ENCODE data around the gene MAP1B. TPM values are rescaled to one million over a fixed set of nuclear protein-coding genes. Genes with fewer than 3 reads are reported as not detected.

MAP1B gene
- total RNA-seq, 4 donors from 2014 or later: 38.9 to 57.5 (median 44.4) TPM

GRCh38 chr5:72121780-72122445, 14.6 kb downstream of the MAP1B start:
- Histone ChIP-seq H3K36me3 (no peaks in the 10 kb centered on the region), H3K9me3 (no peaks in the 10 kb centered on the region), H3K27me3 (peaks cover 7% of the 10 kb centered on the region), H3K4me3 (no peak overlapping the region), H3K4me1 (no peaks in the 10 kb centered on the region), H3K27ac (no peak overlapping the region)
- intact Hi-C loops (cut with DNase I; ENCODE audit: low total_unique reads): no loop called here
- DNase-seq: no peak
- WGBS, 2 donors (ENCODE audit: low coverage in 1 of 2): 74 to 76% methylated on average over 8 to 12 of the region's 12 CpGs
- in situ Hi-C loops (cut with MboI; ENCODE audit: low pct_ligation_motif_present in 1 of 4, low pct_unique_long_range_greater_than_20kb in 1 of 4, low sequenced_read_pairs in 3 of 4): no loop called here
- TF ChIP-seq POLR2AphosphoS5 (IDR thresholded peaks at IDR 0.05) (no peak), POLR2A (IDR thresholded peaks at IDR 0.05) (no peak), CTCF (IDR thresholded peaks at IDR 0.05) (no peak), EP300 (IDR thresholded peaks at IDR 0.05; ENCODE audit: low read depth) (no peak)

DNA sequence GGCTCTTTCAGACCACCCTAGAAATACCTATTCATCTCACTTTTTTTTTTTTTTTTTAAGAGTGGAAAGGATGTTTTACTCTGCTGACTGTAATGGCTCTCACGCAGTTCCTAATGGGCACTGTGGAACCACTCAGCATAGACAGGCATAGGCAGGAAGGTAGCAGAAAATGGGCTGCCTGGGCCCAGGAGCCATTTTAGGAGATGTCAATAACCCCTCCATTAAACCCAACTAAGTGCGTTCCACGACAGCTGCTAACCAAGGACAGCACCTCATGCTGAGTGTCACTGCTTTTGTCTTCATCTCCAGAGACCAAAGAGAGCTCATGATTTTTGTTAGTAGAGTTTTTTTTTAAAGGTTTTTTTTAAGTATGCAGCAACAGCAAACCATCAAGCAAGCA, 15.3 kb downstream of the MAP1B start:
- TF ChIP-seq CTCF (IDR thresholded peaks at IDR 0.05) (no peak), POLR2A (IDR thresholded peaks at IDR 0.05) (no peak), EP300 (IDR thresholded peaks at IDR 0.05; ENCODE audit: low read depth) (no peak), POLR2AphosphoS5 (IDR thresholded peaks at IDR 0.05) (no peak)
- H3K4me1 ChIP-seq: no peaks in the 10 kb centered on the region
- 82 to 91% methylated on average over 3 of the region's 3 CpGs for WGBS, 2 donors (ENCODE audit: low coverage in 1 of 2)
- H3K27ac ChIP-seq: no peak overlapping the region
- in situ Hi-C loops (cut with MboI; ENCODE audit: low pct_ligation_motif_present in 1 of 4, low pct_unique_long_range_greater_than_20kb in 1 of 4, low sequenced_read_pairs in 3 of 4) (no loop called here), intact Hi-C loops (cut with DNase I; ENCODE audit: low total_unique reads) (no loop called here)
- H3K4me3 ChIP-seq: no peak overlapping the region
- peaks cover 7% of the 10 kb centered on the region for H3K27me3 ChIP-seq
- no peak for DNase-seq
- H3K9me3 ChIP-seq: no peaks in the 10 kb centered on the region
- no peaks in the 10 kb centered on the region for H3K36me3 ChIP-seq

- intact Hi-C loops (cut with DNase I; ENCODE audit: low total_unique reads) (no loop called here), in situ Hi-C loops (cut with MboI; ENCODE audit: low pct_ligation_motif_present in 1 of 4, low pct_unique_long_range_greater_than_20kb in 1 of 4, low sequenced_read_pairs in 3 of 4) (no loop called here)
- Histone ChIP-seq H3K27ac (no peak overlapping the region), H3K9me3 (no peaks in the 10 kb centered on the region), H3K4me1 (no peaks in the 10 kb centered on the region), H3K4me3 (no peak overlapping the region), H3K27me3 (peaks cover 2% of the 10 kb centered on the region), H3K36me3 (no peaks in the 10 kb centered on the region)
- no peak for DNase-seq
- TF ChIP-seq EP300 (IDR thresholded peaks at IDR 0.05; ENCODE audit: low read depth) (no peak), POLR2A (IDR thresholded peaks at IDR 0.05) (no peak), CTCF (IDR thresholded peaks at IDR 0.05) (no peak), POLR2AphosphoS5 (IDR thresholded peaks at IDR 0.05) (no peak)
- 79 to 85% methylated on average over 7 to 9 of the region's 9 CpGs for WGBS, 2 donors (ENCODE audit: low coverage in 1 of 2)
These were observed 16.6 kb downstream of the MAP1B start for GRCh38 chr5:72123764-72124376.

DNA sequence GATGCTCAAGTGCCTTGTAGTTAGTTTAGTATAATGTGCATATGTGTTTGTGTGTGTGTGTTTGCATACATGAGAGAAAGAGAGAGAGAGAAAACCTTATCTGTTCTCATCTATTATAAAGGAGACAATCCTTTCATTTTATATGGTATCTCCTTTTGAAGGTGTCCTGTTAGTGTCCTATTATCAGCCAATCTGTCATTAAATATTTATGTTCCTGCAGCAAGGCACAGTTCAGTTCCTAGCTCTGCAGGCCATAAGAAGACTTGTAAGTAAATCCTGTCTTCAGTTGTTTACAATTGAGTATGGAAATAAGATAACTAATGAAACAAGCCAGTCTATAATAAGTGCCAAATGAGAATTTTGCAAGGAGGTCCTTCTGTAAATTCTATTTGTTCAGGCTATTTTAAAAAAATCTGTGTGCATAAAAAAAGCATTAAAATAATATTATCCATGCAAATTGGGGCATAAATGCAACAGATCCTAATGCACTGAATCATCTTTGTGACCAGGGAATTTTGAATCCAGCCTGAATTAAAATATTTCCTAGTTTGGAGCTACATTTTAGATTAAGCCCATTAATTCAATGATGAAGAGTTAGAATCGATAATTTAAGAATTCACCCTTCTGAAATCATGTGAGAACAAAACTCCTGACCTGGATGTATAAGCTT, 18.1 kb downstream of the MAP1B start:
- Histone ChIP-seq H3K4me1 (peaks cover 0 to 2% (median 0%) of the 10 kb centered on the region in 4 donors), H3K9me3 (no peaks in the 10 kb centered on the region), H3K27ac (no peak overlapping the region), H3K36me3 (no peaks in the 10 kb centered on the region), H3K4me3 (no peak overlapping the region), H3K27me3 (peaks cover 3% of the 10 kb centered on the region)
- no peak for TF ChIP-seq CTCF (IDR thresholded peaks at IDR 0.05)
- TF ChIP-seq POLR2A (IDR thresholded peaks at IDR 0.05): no peak
- TF ChIP-seq EP300 (IDR thresholded peaks at IDR 0.05; ENCODE audit: low read depth): no peak
- TF ChIP-seq POLR2AphosphoS5 (IDR thresholded peaks at IDR 0.05): no peak
- 92 to 95% methylated on average over 1 of the region's 1 CpG for WGBS, 2 donors (ENCODE audit: low coverage in 1 of 2)
- no peak for DNase-seq
- in situ Hi-C loops (cut with MboI; ENCODE audit: low pct_ligation_motif_present in 1 of 4, low pct_unique_long_range_greater_than_20kb in 1 of 4, low sequenced_read_pairs in 3 of 4): no loop called here
- intact Hi-C loops (cut with DNase I; ENCODE audit: low total_unique reads): no loop called here

Data from transverse colon (tissue), 4 donors.